ENCODE data around the gene RMND1. TPM values are rescaled to one million over a fixed set of nuclear protein-coding genes. Genes with fewer than 3 reads are reported as not detected.

RMND1 gene
- total RNA-seq, 1 donor from 2014 or later: 44.0 TPM

DNA sequence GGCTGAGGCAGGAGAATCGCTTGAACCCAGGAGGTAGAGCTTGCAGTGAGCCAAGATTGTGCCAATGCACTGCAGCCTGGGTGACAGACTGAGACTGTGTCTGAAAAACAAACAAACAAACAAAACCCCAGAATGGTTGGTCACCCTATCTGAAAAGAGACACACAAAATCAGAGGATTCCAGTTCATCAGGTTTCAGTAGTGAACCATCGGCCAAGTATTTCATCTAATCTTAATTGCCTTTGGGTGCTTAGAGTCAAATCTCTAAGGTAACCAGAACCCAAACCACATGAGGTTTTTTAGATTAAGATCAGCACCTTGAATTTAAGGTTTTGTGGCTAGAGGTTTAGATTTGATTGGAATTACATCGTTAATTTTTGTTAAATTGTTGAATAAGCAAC lies 52.2 kb downstream of the RMND1 start:
- no peak for TF ChIP-seq EZH2 (IDR thresholded peaks at IDR 0.05)
- TF ChIP-seq, protein P1, sequence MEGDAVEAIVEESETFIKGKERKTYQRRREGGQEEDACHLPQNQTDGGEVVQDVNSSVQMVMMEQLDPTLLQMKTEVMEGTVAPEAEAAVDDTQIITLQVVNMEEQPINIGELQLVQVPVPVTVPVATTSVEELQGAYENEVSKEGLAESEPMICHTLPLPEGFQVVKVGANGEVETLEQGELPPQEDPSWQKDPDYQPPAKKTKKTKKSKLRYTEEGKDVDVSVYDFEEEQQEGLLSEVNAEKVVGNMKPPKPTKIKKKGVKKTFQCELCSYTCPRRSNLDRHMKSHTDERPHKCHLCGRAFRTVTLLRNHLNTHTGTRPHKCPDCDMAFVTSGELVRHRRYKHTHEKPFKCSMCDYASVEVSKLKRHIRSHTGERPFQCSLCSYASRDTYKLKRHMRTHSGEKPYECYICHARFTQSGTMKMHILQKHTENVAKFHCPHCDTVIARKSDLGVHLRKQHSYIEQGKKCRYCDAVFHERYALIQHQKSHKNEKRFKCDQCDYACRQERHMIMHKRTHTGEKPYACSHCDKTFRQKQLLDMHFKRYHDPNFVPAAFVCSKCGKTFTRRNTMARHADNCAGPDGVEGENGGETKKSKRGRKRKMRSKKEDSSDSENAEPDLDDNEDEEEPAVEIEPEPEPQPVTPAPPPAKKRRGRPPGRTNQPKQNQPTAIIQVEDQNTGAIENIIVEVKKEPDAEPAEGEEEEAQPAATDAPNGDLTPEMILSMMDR (IDR thresholded peaks at IDR 0.05): no peak
- TF ChIP-seq EZH2phosphoT487 (IDR thresholded peaks at IDR 0.05): no peak
- no peak overlapping the region for H2AFZ ChIP-seq (replicated peaks)
- no peaks in the 10 kb centered on the region for H3K27me3 Mint-ChIP-seq (ENCODE audit: insufficient read depth, low read depth)
- H3K79me2 ChIP-seq (ENCODE audit: low read depth): peaks cover 100% of the 10 kb centered on the region
- peaks cover 49% of the 10 kb centered on the region for H3K36me3 Mint-ChIP-seq
- H3K9me3 ChIP-seq (ENCODE audit: low read depth): no peaks in the 10 kb centered on the region
- H4K20me1 ChIP-seq (ENCODE audit: low read depth): peaks cover 74% of the 10 kb centered on the region
- no peak overlapping the region for H3K4me3 Mint-ChIP-seq
- H3K4me1 ChIP-seq: no peaks in the 10 kb centered on the region
- H3K27ac ChIP-seq: no peak overlapping the region
- no peaks in the 10 kb centered on the region for H3K27me3 ChIP-seq
- H3K9ac ChIP-seq: no peak overlapping the region
- no peak overlapping the region for H3K4me2 ChIP-seq
- H3K9me3 Mint-ChIP-seq: no peaks in the 10 kb centered on the region
- H3K27ac Mint-ChIP-seq: no peak overlapping the region
- H3K36me3 ChIP-seq: peaks cover 13% of the 10 kb centered on the region
- H3F3A ChIP-seq (ENCODE audit: low read depth): peaks cover 30% of the 10 kb centered on the region
- peaks cover 8% of the 10 kb centered on the region for H3K4me1 Mint-ChIP-seq
- no peak overlapping the region for H3K4me3 ChIP-seq
- no peak for DNase-seq (ENCODE audit: low spot score)

DNA sequence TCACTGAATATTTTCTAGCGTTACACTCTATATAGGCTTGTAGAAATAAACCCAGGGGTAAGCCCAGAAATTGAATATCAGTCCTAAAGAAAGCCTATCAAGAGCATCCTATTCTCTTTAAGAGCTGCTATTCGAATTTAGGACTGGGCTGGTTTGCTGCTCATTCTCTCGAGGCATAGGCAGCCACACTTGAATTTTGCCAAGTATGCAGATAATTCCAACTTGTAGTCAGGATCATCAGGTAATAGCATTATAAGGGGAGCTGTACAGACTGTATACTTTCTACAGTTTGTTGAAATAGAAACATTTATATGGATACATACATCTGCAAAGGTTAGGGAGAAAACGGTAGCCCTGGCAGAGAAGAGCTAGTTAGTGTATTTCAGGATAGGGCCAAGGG lies 58.5 kb downstream of the RMND1 start:
- peaks cover 83% of the 10 kb centered on the region for H3K79me2 ChIP-seq (ENCODE audit: low read depth)
- peaks cover 63% of the 10 kb centered on the region for H4K20me1 ChIP-seq (ENCODE audit: low read depth)
- Mint-ChIP-seq H3K4me1 (peaks cover 38% of the 10 kb centered on the region), H3K4me3 (peak overlapping the region; percentile 90), H3K36me3 (peaks cover 28% of the 10 kb centered on the region), H3K27me3 (ENCODE audit: insufficient read depth, low read depth) (peaks cover 6% of the 10 kb centered on the region), H3K27ac (peak overlapping the region; percentile 3), H3K9me3 (no peaks in the 10 kb centered on the region)
- no peak overlapping the region for H3K9ac ChIP-seq
- TF ChIP-seq EZH2 (IDR thresholded peaks at IDR 0.05) (no peak), EZH2phosphoT487 (IDR thresholded peaks at IDR 0.05) (no peak)
- TF ChIP-seq, protein P1 (IDR thresholded peaks at IDR 0.05): no peak
- no peak overlapping the region for H2AFZ ChIP-seq (replicated peaks)
- no peak for DNase-seq (ENCODE audit: low spot score)
- H3F3A ChIP-seq (ENCODE audit: low read depth): peaks cover 39% of the 10 kb centered on the region
- H3K4me1 ChIP-seq: peaks cover 18% of the 10 kb centered on the region
- no peaks in the 10 kb centered on the region for H3K9me3 ChIP-seq (ENCODE audit: low read depth)
- no peaks in the 10 kb centered on the region for H3K36me3 ChIP-seq
- H3K27ac ChIP-seq: peak overlapping the region; percentile 8
- peak overlapping the region; percentile 99 for H3K4me2 ChIP-seq
- H3K4me3 ChIP-seq: peak overlapping the region; percentile 99
- no peaks in the 10 kb centered on the region for H3K27me3 ChIP-seq

DNA sequence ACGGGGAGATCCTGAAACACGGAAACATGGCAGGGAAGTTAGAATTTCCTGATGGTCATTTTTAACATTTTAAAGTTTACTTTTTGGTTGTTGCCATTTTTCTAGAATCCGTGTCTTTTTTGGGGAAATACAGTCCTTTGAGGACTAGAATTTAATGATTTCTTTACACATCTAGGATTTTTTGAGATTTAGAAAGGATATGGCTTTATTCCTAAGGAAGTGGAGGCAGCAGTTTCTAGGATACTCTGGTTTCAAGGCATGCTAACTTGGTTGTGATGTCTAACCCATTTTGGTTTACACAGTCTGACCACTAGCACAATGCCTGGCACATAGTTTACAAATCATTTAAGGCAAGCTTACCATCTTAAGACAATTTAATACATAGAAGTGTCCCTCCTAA lies 59.5 kb downstream of the RMND1 start:
- H3K27me3 Mint-ChIP-seq (ENCODE audit: insufficient read depth, low read depth): peaks cover 6% of the 10 kb centered on the region
- peak overlapping the region; percentile 90 for H3K4me3 Mint-ChIP-seq
- H3K9me3 Mint-ChIP-seq: no peaks in the 10 kb centered on the region
- DNase-seq (ENCODE audit: low spot score): no peak
- no peaks in the 10 kb centered on the region for H3K27me3 ChIP-seq
- peak overlapping the region; percentile 99 for H3K4me2 ChIP-seq
- H3K27ac Mint-ChIP-seq: no peak overlapping the region
- peak overlapping the region; percentile 91 for H3K9ac ChIP-seq
- peak overlapping the region; percentile 99 for H3K4me3 ChIP-seq
- peaks cover 41% of the 10 kb centered on the region for H3K4me1 Mint-ChIP-seq
- H3K79me2 ChIP-seq (ENCODE audit: low read depth): peaks cover 83% of the 10 kb centered on the region
- H3K9me3 ChIP-seq (ENCODE audit: low read depth): no peaks in the 10 kb centered on the region
- peak overlapping the region; percentile 99 for H3K27ac ChIP-seq
- H4K20me1 ChIP-seq (ENCODE audit: low read depth): peaks cover 56% of the 10 kb centered on the region
- H3K36me3 ChIP-seq: no peaks in the 10 kb centered on the region
- peaks cover 48% of the 10 kb centered on the region for H3F3A ChIP-seq (ENCODE audit: low read depth)
- H2AFZ ChIP-seq (replicated peaks): no peak overlapping the region
- H3K36me3 Mint-ChIP-seq: peaks cover 20% of the 10 kb centered on the region
- TF ChIP-seq EZH2 (IDR thresholded peaks at IDR 0.05) (no peak), EZH2phosphoT487 (IDR thresholded peaks at IDR 0.05) (no peak)
- TF ChIP-seq, protein P1 (IDR thresholded peaks at IDR 0.05): no peak
- peaks cover 21% of the 10 kb centered on the region for H3K4me1 ChIP-seq

All from neural progenitor cell (in vitro differentiated cells).